ENCODE results near the gene MROH7. TPM values are rescaled to one million over a fixed set of nuclear protein-coding genes. Genes with fewer than 3 reads are reported as not detected.

Gene MROH7
- total RNA-seq, 4 donors from 2014 or later: 0.13 to 4.4 (median 0.60) TPM

- Histone ChIP-seq H3K4me3 (no peak overlapping the region), H3K27ac (no peak overlapping the region), H3K27me3 (no peaks in the 10 kb centered on the region), H3K4me1 (no peaks in the 10 kb centered on the region), H3K9me3 (no peaks in the 10 kb centered on the region), H3K36me3 (no peaks in the 10 kb centered on the region)
- intact Hi-C loops (cut with DNase I): no loop called here
- TF ChIP-seq POLR2A (IDR thresholded peaks at IDR 0.05) (no peak), CTCF (IDR thresholded peaks at IDR 0.05) (no peak)
- no peak for DNase-seq
- WGBS, 2 donors: 82 to 83% methylated on average over 6 of the region's 6 CpGs
Measured at GRCh38 chr1:54683453-54683852, 41.9 kb downstream of the MROH7 start.

- no peaks in the 10 kb centered on the region for H3K4me1 ChIP-seq
- intact Hi-C loops (cut with DNase I): no loop called here
- no peaks in the 10 kb centered on the region for H3K9me3 ChIP-seq
- no peak overlapping the region for H3K4me3 ChIP-seq
- H3K27ac ChIP-seq: no peak overlapping the region
- no peaks in the 10 kb centered on the region for H3K27me3 ChIP-seq
- 100% methylated on average over 1 of the region's 4 CpGs for WGBS, 2 donors
- DNase-seq: no peak
- no peaks in the 10 kb centered on the region for H3K36me3 ChIP-seq
- TF ChIP-seq POLR2A (IDR thresholded peaks at IDR 0.05) (no peak), CTCF (IDR thresholded peaks at IDR 0.05) (no peak)
Measured at GRCh38 chr1:54685335-54685905, 43.8 kb downstream of the MROH7 start.

DNA sequence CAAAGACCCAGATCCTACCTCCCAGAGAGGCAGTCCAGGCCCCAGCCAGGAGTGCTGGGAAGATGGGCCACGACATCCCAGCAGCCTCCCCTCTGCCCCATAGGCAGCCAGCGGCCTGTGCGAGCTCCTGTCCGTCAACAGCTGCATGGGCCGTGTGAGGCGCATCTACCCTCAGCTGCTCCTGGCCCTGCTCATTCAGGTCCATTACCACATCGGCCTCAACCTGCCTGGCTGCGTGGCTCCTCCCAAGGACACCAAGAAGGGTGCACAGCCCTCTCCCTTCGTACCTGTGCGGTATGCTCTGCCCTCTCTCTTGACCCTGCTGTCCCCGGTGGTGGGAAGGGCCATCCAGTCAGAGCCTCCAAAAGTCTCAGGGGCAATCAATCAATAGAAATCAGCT is 44.6 kb downstream of the MROH7 start:
- Histone ChIP-seq H3K36me3 (no peaks in the 10 kb centered on the region), H3K27ac (no peak overlapping the region), H3K9me3 (no peaks in the 10 kb centered on the region), H3K4me3 (no peak overlapping the region), H3K27me3 (no peaks in the 10 kb centered on the region), H3K4me1 (no peaks in the 10 kb centered on the region)
- intact Hi-C loops (cut with DNase I): no loop called here
- 84 to 91% methylated on average over 4 to 7 of the region's 11 CpGs for WGBS, 2 donors
- TF ChIP-seq POLR2A (IDR thresholded peaks at IDR 0.05): no peak
- no peak for TF ChIP-seq CTCF (IDR thresholded peaks at IDR 0.05)
- no peak for DNase-seq

- Histone ChIP-seq H3K9me3 (no peaks in the 10 kb centered on the region), H3K27me3 (no peaks in the 10 kb centered on the region), H3K36me3 (no peaks in the 10 kb centered on the region), H3K4me1 (no peaks in the 10 kb centered on the region), H3K27ac (no peak overlapping the region), H3K4me3 (no peak overlapping the region)
- intact Hi-C loops (cut with DNase I): no loop called here
- TF ChIP-seq POLR2A (IDR thresholded peaks at IDR 0.05) (no peak), CTCF (IDR thresholded peaks at IDR 0.05) (no peak)
- WGBS, 2 donors: 77 to 94% methylated on average over 7 to 8 of the region's 8 CpGs
- no peak for DNase-seq
Measured at GRCh38 chr1:54694771-54695170, 53.2 kb downstream of the MROH7 start.

- no peaks in the 10 kb centered on the region for H3K4me1 ChIP-seq
- no peak overlapping the region for H3K4me3 ChIP-seq
- no peaks in the 10 kb centered on the region for H3K36me3 ChIP-seq
- 85 to 100% methylated on average over 2 to 11 of the region's 15 CpGs for WGBS, 2 donors
- DNase-seq: no peak
- no peaks in the 10 kb centered on the region for H3K9me3 ChIP-seq
- intact Hi-C loops (cut with DNase I): no loop called here
- no peaks in the 10 kb centered on the region for H3K27me3 ChIP-seq
- no peak overlapping the region for H3K27ac ChIP-seq
- TF ChIP-seq POLR2A (IDR thresholded peaks at IDR 0.05) (no peak), CTCF (IDR thresholded peaks at IDR 0.05) (no peak)
Measured at GRCh38 chr1:54695221-54695620, 53.6 kb downstream of the MROH7 start.
